Measurements from ENCODE around the gene CNTNAP2.
A peak's percentile ranks its signal among the peaks of the same experiment; 100 is the strongest.

DNA sequence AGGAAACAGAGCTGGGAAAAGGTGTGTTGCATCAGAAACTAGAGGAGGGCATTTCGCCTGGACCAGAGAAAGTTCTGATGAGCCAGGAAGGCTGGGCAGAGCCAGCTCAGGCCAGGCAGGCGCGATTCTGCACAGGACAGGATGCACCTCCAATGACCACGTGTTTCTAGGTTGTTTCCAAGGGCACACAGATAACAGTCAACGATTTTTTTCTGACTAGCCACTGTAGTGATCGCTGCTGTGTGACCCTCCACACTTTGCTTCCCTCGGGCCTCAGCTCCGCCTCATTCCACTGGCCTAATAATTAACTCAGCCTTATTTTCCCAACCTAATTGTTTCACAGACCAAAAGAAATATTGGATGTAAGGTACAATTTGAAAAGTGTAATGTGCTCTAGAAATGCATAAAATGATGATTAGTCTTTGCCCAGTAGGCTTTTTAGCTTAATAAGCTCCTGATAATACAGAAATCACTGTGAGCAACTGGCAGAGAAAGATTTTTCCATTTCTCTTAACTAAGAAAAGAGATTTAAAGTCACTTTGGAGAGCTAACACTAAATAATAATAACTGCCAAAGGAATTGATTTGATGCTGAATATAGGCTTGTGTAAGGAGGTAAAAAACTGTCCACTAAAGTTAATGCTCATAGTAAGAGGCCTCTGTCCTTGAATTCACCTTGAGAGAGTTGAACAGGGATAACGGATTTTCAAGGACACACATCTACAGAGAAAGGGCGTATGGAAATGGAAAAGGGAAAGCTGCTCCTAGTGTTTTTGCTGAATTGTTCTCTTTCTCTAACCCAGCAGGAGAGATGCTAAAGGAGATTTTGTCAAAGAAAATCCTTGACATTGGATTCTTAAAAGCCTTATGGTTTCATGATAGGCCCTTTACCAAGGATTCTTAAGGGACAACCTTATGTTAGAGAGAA, 2183.0 kb downstream of the CNTNAP2 start:
- TF ChIP-seq NR3C1 (CRISPR knock-in tag; IDR thresholded peaks at IDR 0.05) (no peak), ZNF430 (CRISPR knock-in tag; IDR thresholded peaks at IDR 0.05) (no peak), FOXA3 (CRISPR knock-in tag; IDR thresholded peaks at IDR 0.05) (0 out of 2 replicates have a peak, but pooled peaks have one; percentile 10), HNRNPH1 (optimal IDR thresholded peaks at IDR 0.05; ENCODE audit: low read depth, low read length) (no peak)
- TF ChIP-seq, protein P1, sequence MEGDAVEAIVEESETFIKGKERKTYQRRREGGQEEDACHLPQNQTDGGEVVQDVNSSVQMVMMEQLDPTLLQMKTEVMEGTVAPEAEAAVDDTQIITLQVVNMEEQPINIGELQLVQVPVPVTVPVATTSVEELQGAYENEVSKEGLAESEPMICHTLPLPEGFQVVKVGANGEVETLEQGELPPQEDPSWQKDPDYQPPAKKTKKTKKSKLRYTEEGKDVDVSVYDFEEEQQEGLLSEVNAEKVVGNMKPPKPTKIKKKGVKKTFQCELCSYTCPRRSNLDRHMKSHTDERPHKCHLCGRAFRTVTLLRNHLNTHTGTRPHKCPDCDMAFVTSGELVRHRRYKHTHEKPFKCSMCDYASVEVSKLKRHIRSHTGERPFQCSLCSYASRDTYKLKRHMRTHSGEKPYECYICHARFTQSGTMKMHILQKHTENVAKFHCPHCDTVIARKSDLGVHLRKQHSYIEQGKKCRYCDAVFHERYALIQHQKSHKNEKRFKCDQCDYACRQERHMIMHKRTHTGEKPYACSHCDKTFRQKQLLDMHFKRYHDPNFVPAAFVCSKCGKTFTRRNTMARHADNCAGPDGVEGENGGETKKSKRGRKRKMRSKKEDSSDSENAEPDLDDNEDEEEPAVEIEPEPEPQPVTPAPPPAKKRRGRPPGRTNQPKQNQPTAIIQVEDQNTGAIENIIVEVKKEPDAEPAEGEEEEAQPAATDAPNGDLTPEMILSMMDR (CRISPR knock-in tag; IDR thresholded peaks at IDR 0.05) = no peak
